T-helper 1 cell (primary cell): Measurements from ENCODE around the gene ATL2.
"Not testable (repeated sequence)": the region's sequence is repeated elsewhere in the genome, so short reads cannot be mapped to it uniquely, and the experiment has no call there.

ENCODE experiments used
- DNase-seq, 5 donors: peaks; one replicate each; pipeline ENCODE4 v3.0.0-alpha.2; 2012 to 2020
- total RNA-seq, 4 donors: gene quantifications; one replicate each; lab custom pipeline; 2026; lab: John Stamatoyannopoulos, UW

ATL2 gene
- total RNA-seq = 45.2 to 56.8 (median 51.0) reads per million in 4 donors

- DNase-seq = peak; percentile 89 to 97 (median 91)
Measured at GRCh38 chr2:38377050-38377828, at the start of gene ATL2. ATL2 (minus strand) TSS chr2:38377273; CDS start chr2:38377260, 13 bp downstream.

GRCh38 chr2:38423763-38424162 lies 46.7 kb upstream of the ATL2 start:
- no peak for DNase-seq

- DNase-seq = no peak
Measured at GRCh38 chr2:38421274-38422056, 44.4 kb upstream of the ATL2 start.

GRCh38 chr2:38419499-38419898 lies 42.4 kb upstream of the ATL2 start:
- no peak for DNase-seq

GRCh38 chr2:38418735-38419134 lies 41.7 kb upstream of the ATL2 start:
- DNase-seq = no peak

GRCh38 chr2:38417745-38418689 lies 40.9 kb upstream of the ATL2 start:
- DNase-seq = no peak

- DNase-seq = no peak
Measured at GRCh38 chr2:38416296-38417036, 39.4 kb upstream of the ATL2 start.

- no peak for DNase-seq
Measured at GRCh38 chr2:38415728-38416291, 38.7 kb upstream of the ATL2 start.

GRCh38 chr2:38415023-38415422 lies 38.0 kb upstream of the ATL2 start:
- DNase-seq = no peak

- DNase-seq = not testable (repeated sequence)
Measured at GRCh38 chr2:38412235-38412871, 35.3 kb upstream of the ATL2 start.

- no peak for DNase-seq
Measured at GRCh38 chr2:38409156-38410102, 32.4 kb upstream of the ATL2 start.

GRCh38 chr2:38407111-38407682 lies 30.1 kb upstream of the ATL2 start:
- DNase-seq = no peak

- DNase-seq = no peak
Measured at GRCh38 chr2:38406597-38407110, 29.6 kb upstream of the ATL2 start.

- DNase-seq = no peak
Measured at GRCh38 chr2:38405917-38406596, 29.0 kb upstream of the ATL2 start.

- DNase-seq = no peak
Measured at GRCh38 chr2:38400513-38400912, 23.4 kb upstream of the ATL2 start.

GRCh38 chr2:38398739-38399138 lies 21.7 kb upstream of the ATL2 start:
- no peak for DNase-seq

- DNase-seq = peak in 1 of 5 donors; percentile 28
Measured at GRCh38 chr2:38394903-38395341, 17.8 kb upstream of the ATL2 start.

- DNase-seq = no peak
Measured at GRCh38 chr2:38394041-38394440, 17.0 kb upstream of the ATL2 start.

- DNase-seq = no peak
Measured at GRCh38 chr2:38390947-38391346, 13.9 kb upstream of the ATL2 start.
